NT2/D1 (cell line): ENCODE data around the gene TMC3.
"Not testable (repeated sequence)": the region's sequence is repeated elsewhere in the genome, so short reads cannot be mapped to it uniquely, and the experiment has no call there.

ENCODE experiments used
- DNase-seq: peaks from one replicate; pipeline ENCODE4 v3.0.0-alpha.2; 2011; ENCODE audit warnings: low read depth, low spot score
- H3K27me3 ChIP-seq: 2 replicates; pipeline ENCODE4 v1.6.0; 2011; ENCODE audit warnings: mild to moderate bottlenecking; ENCODE audit not compliant: insufficient read length, insufficient read depth
- H3K36me3 ChIP-seq: 2 replicates; pipeline ENCODE4 v1.6.1; 2011; ENCODE audit warnings: mild to moderate bottlenecking, low read length, mixed read lengths; ENCODE audit not compliant: insufficient read depth, insufficient read length
- H3K4me1 ChIP-seq: 2 replicates; pipeline ENCODE4 v1.5.1; 2011; ENCODE audit not compliant: insufficient read depth, insufficient read length
- H3K4me3 ChIP-seq: 2 replicates; pipeline ENCODE4 v1.5.1; 2011; ENCODE audit warnings: low read depth; ENCODE audit not compliant: insufficient read length
- H3K9ac ChIP-seq: 2 replicates; pipeline ENCODE4 v1.6.0; 2011; ENCODE audit warnings: low read depth; ENCODE audit not compliant: insufficient read length
- H3K9me3 ChIP-seq: 2 replicates; pipeline ENCODE4 v1.5.1; 2011; ENCODE audit warnings: mild to moderate bottlenecking, low read length; ENCODE audit not compliant: insufficient read depth
- SUZ12 ChIP-seq: IDR thresholded peaks from 2 replicates; pipeline ENCODE4 v1.6.1; 2011; ENCODE audit not compliant: insufficient read length, insufficient read depth; ENCODE audit errors: extremely low read depth
- YY1 ChIP-seq: IDR thresholded peaks from 2 replicates; pipeline ENCODE4 v1.6.1; 2011; ENCODE audit not compliant: insufficient read length, insufficient read depth
- ZNF274 ChIP-seq: IDR thresholded peaks from 2 replicates; pipeline ENCODE4 v1.6.1; 2011; ENCODE audit warnings: mild to moderate bottlenecking, low read depth, low read length

Gene TMC3

GRCh38 chr15:81337241-81337640 lies 36.8 kb downstream of the TMC3 start:
- DNase-seq, result no peak
- no peak overlapping the region for H3K9ac ChIP-seq

GRCh38 chr15:81336568-81336967 lies 37.4 kb downstream of the TMC3 start:
- Histone ChIP-seq H3K27me3 (no peaks in the 10 kb centered on the region), H3K4me3 (no peak overlapping the region), H3K36me3 (no peaks in the 10 kb centered on the region), H3K9ac (no peak overlapping the region), H3K9me3 (no peaks in the 10 kb centered on the region), H3K4me1 (no peaks in the 10 kb centered on the region)
- DNase-seq, result no peak
- TF ChIP-seq SUZ12 (no peak), ZNF274 (no peak), YY1 (no peak)

More at GRCh38 chr15:81337241-81337640, 36.8 kb downstream of the TMC3 start:
- Histone ChIP-seq H3K27me3 (no peaks in the 10 kb centered on the region), H3K9me3 (no peaks in the 10 kb centered on the region), H3K36me3 (no peaks in the 10 kb centered on the region), H3K4me1 (no peaks in the 10 kb centered on the region), H3K4me3 (no peak overlapping the region)
- TF ChIP-seq ZNF274 (no peak), SUZ12 (no peak), YY1 (no peak)

- H3K4me1 ChIP-seq, result no peaks in the 10 kb centered on the region
- no peak for DNase-seq
- no peak overlapping the region for H3K9ac ChIP-seq
- H3K27me3 ChIP-seq, result no peaks in the 10 kb centered on the region
- H3K36me3 ChIP-seq, result no peaks in the 10 kb centered on the region
- no peak overlapping the region for H3K4me3 ChIP-seq
- TF ChIP-seq YY1 (no peak), SUZ12 (no peak), ZNF274 (no peak)
- H3K9me3 ChIP-seq, result no peaks in the 10 kb centered on the region
Measured at GRCh38 chr15:81335631-81336030, 38.4 kb downstream of the TMC3 start.

GRCh38 chr15:81334768-81335435 lies 39.1 kb downstream of the TMC3 start:
- Histone ChIP-seq H3K9ac (no peak overlapping the region), H3K36me3 (no peaks in the 10 kb centered on the region), H3K27me3 (no peaks in the 10 kb centered on the region), H3K4me1 (no peaks in the 10 kb centered on the region), H3K9me3 (no peaks in the 10 kb centered on the region), H3K4me3 (no peak overlapping the region)
- TF ChIP-seq YY1, result no peak
- TF ChIP-seq ZNF274, result no peak
- no peak for TF ChIP-seq SUZ12
- no peak for DNase-seq

- Histone ChIP-seq H3K9me3 (no peaks in the 10 kb centered on the region), H3K4me1 (no peaks in the 10 kb centered on the region), H3K27me3 (no peaks in the 10 kb centered on the region), H3K4me3 (no peak overlapping the region), H3K9ac (no peak overlapping the region), H3K36me3 (no peaks in the 10 kb centered on the region)
- no peak for DNase-seq
- TF ChIP-seq ZNF274 (no peak), SUZ12 (no peak)
Measured at GRCh38 chr15:81333363-81333762, 40.6 kb downstream of the TMC3 start.

GRCh38 chr15:81332326-81332725 lies 41.7 kb downstream of the TMC3 start:
- H3K36me3 ChIP-seq, result no peaks in the 10 kb centered on the region
- no peaks in the 10 kb centered on the region for H3K9me3 ChIP-seq
- no peak overlapping the region for H3K9ac ChIP-seq
- no peaks in the 10 kb centered on the region for H3K4me1 ChIP-seq
- H3K4me3 ChIP-seq, result no peak overlapping the region
- H3K27me3 ChIP-seq, result no peaks in the 10 kb centered on the region
- no peak for TF ChIP-seq SUZ12
- TF ChIP-seq ZNF274, result no peak
- no peak for TF ChIP-seq YY1
- no peak for DNase-seq

- Histone ChIP-seq H3K4me1 (no peaks in the 10 kb centered on the region), H3K9me3 (no peaks in the 10 kb centered on the region), H3K4me3 (no peak overlapping the region), H3K9ac (no peak overlapping the region), H3K27me3 (no peaks in the 10 kb centered on the region), H3K36me3 (no peaks in the 10 kb centered on the region)
- TF ChIP-seq YY1 (no peak), SUZ12 (no peak), ZNF274 (no peak)
- DNase-seq, result no peak
Measured at GRCh38 chr15:81331600-81331999, 42.4 kb downstream of the TMC3 start.

- not testable (repeated sequence) for H3K9me3 ChIP-seq, H3K4me1 ChIP-seq, H3K27me3 ChIP-seq, H3K36me3 ChIP-seq, H3K9ac ChIP-seq, DNase-seq, H3K4me3 ChIP-seq
Measured at GRCh38 chr15:81331141-81331540, 42.9 kb downstream of the TMC3 start.
